Thoracic aorta (tissue), 2 donors: Measurements from ENCODE around the gene C11orf58. TPM values are rescaled to one million over a fixed set of nuclear protein-coding genes. Genes with fewer than 3 reads are reported as not detected.

Experiments
- ATAC-seq: fragments of 150-250 bp; one replicate; pipeline ENCODE4 v1.8.0; 2017; ENCODE audit warnings: low read depth; ENCODE audit not compliant: insufficient number of reproducible peaks, low FRiP score
- DNase-seq: peaks from one replicate; pipeline ENCODE4 v3.0.0-alpha.2; 2020; ENCODE audit warnings: low spot score
- H3K27ac ChIP-seq, 2 donors: fragments of 200-600 bp; sonication (generic); 1 replicate in 1 of 2; 2 replicates in 1 of 2; pipeline ENCODE4 v1.5.1; 2016; ENCODE audit warnings: mild to moderate bottlenecking in 2 of 2, moderate library complexity in 2 of 2
- H3K27me3 ChIP-seq: fragments of 200-600 bp; sonication (generic); replicated peaks from 2 replicates; pipeline ENCODE4 v1.6.0; 2016; ENCODE audit warnings: mild to moderate bottlenecking; ENCODE audit not compliant: insufficient read depth
- H3K36me3 ChIP-seq: fragments of 200-600 bp; sonication (generic); one replicate; pipeline ENCODE4 v1.5.1; 2016
- H3K4me1 ChIP-seq, 2 donors: fragments of 200-600 bp; sonication (generic); 1 replicate in 1 of 2; 2 replicates in 1 of 2; pipeline versions ENCODE4 v1.5.1 to v1.6.0; 2016; ENCODE audit warnings: low read depth in 2 of 2, mild to moderate bottlenecking in 1 of 2; ENCODE audit not compliant: control insufficient read depth in 1 of 2
- H3K4me3 ChIP-seq: fragments of 200-600 bp; sonication (generic); 2 replicates; pipeline ENCODE4 v1.5.1; 2016; ENCODE audit warnings: mild to moderate bottlenecking
- H3K9me3 ChIP-seq: fragments of 200-600 bp; sonication (generic); 2 replicates; pipeline ENCODE4 v1.5.1; 2016
- CTCF ChIP-seq: fragments of 200-600 bp; sonication (generic); IDR thresholded peaks from one replicate; pipeline ENCODE4 v1.5.1; 2019; ENCODE audit warnings: antibody characterized with exemption
- total RNA-seq, 2 donors: library from RNA; depleted of rRNA; stranded (reverse); fragments of >200 nt; gene quantifications; one replicate each; pipeline versions ENCODE4 v1.1.0 to v1.2.3, GENCODE V29; 2016

Gene C11orf58
- total RNA-seq, 2 donors from 2014 or later = 104 to 161 TPM

GRCh38 chr11:16744128-16744725, 5.8 kb downstream of the C11orf58 start:
- DNase-seq (no peak), ATAC-seq (no peak)
- Histone ChIP-seq H3K4me3 (no peak overlapping the region), H3K36me3 (peaks cover 24% of the 10 kb centered on the region), H3K27me3 (no peaks in the 10 kb centered on the region), H3K9me3 (no peaks in the 10 kb centered on the region), H3K4me1 (peaks cover 43 to 63% of the 10 kb centered on the region in 2 donors), H3K27ac (no peak overlapping the region)
- TF ChIP-seq CTCF = no peak

GRCh38 chr11:16745950-16746605, 7.6 kb downstream of the C11orf58 start:
- H3K27ac ChIP-seq = no peak overlapping the region
- no peak for ATAC-seq
- H3K36me3 ChIP-seq = peaks cover 42% of the 10 kb centered on the region
- peaks cover 30 to 45% of the 10 kb centered on the region in 2 donors for H3K4me1 ChIP-seq
- H3K27me3 ChIP-seq = no peaks in the 10 kb centered on the region
- TF ChIP-seq CTCF = no peak
- H3K9me3 ChIP-seq = no peaks in the 10 kb centered on the region
- no peak for DNase-seq
- no peak overlapping the region for H3K4me3 ChIP-seq

- Histone ChIP-seq H3K4me3 (no peak overlapping the region), H3K27me3 (no peaks in the 10 kb centered on the region), H3K36me3 (peaks cover 68% of the 10 kb centered on the region), H3K27ac (no peak overlapping the region), H3K9me3 (no peaks in the 10 kb centered on the region), H3K4me1 (peaks cover 15 to 20% of the 10 kb centered on the region in 2 donors)
- TF ChIP-seq CTCF = no peak
- no peak for DNase-seq
- ATAC-seq = no peak
These were observed 10.6 kb downstream of the C11orf58 start for GRCh38 chr11:16749092-16749491.

- Histone ChIP-seq H3K27ac (no peak overlapping the region), H3K27me3 (no peaks in the 10 kb centered on the region), H3K9me3 (no peaks in the 10 kb centered on the region), H3K4me3 (no peak overlapping the region), H3K4me1 (peaks cover 13 to 14% of the 10 kb centered on the region in 2 donors), H3K36me3 (peaks cover 70% of the 10 kb centered on the region)
- ATAC-seq = no peak
- no peak for TF ChIP-seq CTCF
- no peak for DNase-seq
These were observed 11.2 kb downstream of the C11orf58 start for GRCh38 chr11:16749666-16750065.

GRCh38 chr11:16750417-16750816, 12.0 kb downstream of the C11orf58 start:
- Histone ChIP-seq H3K9me3 (no peaks in the 10 kb centered on the region), H3K27ac (no peak overlapping the region), H3K27me3 (no peaks in the 10 kb centered on the region), H3K4me1 (peaks cover 5 to 9% of the 10 kb centered on the region in 2 donors), H3K36me3 (peaks cover 73% of the 10 kb centered on the region), H3K4me3 (no peak overlapping the region)
- no peak for TF ChIP-seq CTCF
- no peak for DNase-seq
- no peak for ATAC-seq
